NCI-H2171 (cell line): ENCODE results near the gene BMERB1.

Experiments used
- DNase-seq: peaks from one replicate; lab custom pipeline; 2025; lab: John Stamatoyannopoulos, UW

The BMERB1 gene

DNA sequence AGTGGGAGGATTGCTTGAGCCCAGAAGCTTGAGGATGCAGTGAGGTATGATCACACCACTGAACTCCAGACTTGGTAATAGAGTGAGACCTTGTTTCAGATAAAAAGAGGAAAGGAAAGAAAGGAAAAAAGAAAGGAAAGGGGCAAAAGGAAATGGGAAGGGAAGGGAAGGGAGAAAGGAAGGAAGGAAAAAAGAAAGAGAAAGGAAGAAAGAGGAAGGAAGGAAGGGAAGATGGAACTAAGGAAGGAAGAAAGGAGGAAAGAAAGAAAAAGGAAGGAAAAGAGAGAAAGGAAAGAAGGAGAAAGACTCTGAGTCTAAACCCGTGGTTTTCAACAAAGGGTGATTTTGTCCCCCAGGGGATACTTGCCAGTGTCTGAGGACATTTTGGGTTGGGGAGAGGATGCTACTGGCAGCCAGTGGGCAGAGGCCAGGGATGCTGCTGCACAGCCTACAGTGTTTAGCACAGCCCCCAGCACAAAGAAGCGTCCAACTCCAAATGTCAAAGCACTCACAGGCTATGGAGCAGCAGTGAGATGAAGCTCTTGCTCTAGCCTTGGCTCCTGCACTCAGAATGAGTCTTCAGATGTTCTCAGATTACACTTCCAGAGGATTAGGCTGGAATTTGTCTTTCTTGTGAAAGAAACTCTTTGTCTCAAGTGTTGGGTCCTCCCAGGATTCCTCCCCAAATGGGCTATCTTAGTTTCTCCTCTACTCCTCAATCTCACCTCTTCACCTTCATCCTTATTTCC, 64.2 kb downstream of the BMERB1 start:
- DNase-seq: no peak

DNA sequence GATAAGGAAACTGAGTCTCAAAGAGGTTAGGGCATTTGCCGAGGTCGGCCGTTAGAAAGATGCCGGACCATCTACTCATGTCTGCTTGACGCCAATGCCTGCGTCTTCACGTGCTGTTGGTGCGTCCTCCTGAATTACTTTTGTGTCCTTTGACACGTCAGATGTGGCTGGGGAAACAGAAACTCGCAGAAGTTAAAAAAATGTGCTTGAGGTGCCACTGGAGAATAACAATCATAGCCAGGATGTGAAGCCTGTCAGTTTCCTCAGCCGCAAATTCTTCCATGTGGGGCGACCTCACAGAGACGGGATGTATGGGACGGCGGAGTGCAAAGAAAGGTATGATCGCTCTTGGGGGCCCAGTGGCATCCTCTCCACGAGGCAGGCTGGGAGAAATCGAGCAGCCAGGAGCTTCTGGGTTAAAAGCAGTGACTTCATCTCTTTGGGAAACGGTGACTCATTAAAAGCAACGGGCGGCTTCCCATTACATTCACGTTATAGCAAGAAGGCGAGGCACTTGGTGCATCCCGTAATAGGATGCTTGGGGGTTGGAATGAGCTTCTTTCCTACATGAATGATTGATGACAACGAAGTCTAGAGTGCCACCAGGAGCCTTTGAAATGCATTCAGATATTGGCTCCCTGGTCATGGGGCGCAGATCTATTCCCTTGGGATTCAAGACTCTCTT, 67.8 kb downstream of the BMERB1 start:
- DNase-seq: no peak

DNA sequence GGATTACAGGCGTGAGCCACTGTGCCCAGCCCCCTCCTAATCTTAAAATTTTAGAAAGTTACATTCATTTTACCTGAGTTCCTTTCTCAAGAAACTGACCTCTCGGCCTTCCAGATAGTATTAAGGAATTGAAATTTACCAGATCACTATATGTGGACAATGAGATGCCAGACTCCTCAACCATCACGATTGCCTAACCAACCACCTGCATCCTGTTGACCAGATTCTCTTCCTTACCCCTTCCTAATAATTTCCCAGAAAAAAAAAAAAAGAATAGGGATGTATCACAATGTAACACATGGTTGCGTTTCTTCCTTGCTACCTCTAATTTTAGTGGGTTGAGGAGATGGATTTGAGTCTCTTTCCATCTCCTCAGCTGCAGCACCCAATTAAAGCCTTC, 72.1 kb downstream of the BMERB1 start:
- DNase-seq: no peak

DNA sequence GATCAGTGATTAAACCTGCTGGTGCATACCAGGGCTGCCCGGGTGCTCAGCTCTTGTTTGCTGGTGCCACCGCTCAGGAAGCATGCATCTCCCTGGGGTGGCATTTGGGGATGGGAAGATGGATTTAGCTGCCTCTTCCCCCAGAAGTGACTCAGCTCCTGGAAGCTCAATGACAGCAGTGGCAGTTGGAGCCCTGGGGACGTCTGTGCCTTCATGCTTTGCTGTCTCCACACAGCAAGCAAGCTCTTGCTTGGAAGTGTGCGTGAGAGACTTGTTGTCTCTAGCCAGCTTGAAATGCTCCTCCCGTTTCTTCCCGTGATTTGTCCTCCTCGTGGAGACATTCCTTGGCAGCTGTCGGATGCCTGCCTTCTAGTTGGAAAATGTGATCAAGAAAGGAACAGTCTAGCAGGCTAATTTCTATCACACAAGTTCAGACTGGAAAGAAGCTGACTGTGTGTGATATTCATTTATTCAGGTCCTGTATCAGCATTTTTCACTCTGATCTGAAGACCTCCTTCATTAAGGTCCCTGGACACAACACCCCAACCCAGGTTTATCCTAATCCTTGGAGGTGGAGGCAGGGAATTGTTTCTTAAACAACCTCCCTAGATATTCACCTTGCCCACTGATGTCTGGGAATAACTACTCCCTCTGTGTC, 73.0 kb downstream of the BMERB1 start:
- no peak for DNase-seq

DNA sequence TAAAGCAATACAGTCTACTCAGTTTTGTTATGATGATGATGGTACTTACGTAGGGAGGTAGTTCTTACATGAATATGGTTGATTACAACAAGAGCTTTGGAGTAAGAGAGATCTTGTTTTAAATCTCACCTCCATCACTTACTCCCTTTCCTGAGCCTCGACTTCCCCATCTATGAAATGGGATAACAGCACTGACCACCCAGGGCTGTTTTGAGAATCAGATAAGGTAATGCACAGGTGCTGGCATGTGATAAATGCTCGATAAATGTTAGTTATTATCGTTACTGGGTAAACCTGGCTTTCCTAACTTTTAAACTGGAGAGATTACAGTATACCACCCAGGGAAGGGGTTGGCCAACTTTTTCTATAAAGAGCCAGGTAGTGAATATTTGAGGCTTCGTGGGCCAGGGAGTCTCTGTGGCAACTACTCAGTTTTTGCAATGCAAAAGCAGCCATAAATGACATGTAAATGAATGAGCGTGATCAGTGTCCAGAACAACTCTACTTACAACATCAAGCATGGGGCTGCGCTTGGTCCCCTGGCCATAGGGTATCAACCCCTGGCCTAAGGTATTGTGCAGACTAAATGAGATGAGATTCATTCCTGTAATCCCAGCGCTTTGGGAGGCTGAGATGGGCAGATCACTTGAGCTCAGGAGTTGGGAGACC, 73.7 kb downstream of the BMERB1 start:
- DNase-seq: no peak

DNA sequence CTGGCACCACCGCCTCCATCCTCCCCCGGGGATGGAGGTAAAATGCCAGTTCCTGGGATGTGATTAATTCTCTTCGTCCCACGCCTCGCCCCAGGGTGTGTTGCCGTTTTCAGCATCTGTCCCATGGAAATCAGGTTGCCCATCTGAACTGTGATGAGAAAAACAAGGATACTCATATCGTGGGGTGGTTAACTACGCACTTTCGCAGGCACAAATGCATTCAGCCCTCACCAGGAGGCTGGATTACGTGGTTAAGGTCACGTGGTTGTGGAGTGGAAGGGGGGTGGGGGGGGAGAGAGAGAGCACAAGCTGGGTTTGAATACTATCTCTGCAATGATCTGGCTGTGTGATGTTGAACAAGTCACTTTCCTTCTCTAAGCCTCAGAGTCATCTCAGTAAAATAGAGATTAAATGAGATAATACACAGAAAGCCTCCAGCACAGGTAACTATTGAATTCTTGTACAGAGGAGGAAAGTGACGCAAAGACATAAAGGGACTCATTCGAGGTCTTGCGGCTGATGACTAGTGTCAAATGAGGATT, 74.7 kb downstream of the BMERB1 start:
- no peak for DNase-seq

DNA sequence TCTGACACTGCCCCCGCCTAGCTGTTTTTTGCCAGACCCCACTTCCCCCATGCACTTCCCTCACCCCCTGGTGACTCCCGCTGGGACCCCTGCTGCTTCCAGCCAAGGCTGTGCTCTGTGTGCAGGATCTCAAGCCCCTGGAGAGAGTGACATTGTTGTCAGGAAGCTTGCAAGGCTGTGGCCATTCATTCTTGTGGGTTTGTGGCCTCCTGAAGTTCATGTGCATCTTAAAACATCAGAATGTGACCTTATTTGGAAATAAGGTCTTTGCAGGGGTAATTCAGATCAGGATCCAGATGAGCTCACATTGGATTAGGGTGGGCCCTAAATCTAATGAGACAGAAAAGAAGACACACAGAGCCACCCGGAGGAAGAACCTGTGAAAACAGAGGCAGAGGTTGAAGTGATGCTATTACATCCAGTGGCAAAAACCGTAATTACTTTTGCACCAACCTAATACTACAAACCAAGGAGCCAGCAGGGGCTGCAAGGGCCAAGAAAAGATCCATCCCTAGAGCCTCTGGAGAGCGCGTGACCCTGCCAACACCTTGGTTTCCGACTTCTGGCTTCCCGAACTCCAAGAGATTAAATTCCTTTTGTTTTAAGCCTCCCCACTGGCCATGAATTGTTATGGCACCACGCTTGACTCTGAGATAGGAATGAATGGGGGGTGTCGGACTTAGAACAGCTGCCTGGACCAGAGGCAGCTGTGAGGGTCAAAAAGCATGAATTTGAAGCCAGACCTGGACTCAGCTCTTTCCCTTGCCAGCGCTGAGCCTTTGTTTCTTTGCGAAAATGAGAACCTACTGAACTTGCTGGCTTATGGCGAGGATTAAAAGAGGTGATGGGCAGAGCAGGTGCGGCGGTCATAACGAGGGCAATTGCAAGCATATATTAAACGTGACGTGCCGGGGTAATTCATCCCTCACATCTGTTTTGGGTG, 75.5 kb downstream of the BMERB1 start:
- DNase-seq: no peak

DNA sequence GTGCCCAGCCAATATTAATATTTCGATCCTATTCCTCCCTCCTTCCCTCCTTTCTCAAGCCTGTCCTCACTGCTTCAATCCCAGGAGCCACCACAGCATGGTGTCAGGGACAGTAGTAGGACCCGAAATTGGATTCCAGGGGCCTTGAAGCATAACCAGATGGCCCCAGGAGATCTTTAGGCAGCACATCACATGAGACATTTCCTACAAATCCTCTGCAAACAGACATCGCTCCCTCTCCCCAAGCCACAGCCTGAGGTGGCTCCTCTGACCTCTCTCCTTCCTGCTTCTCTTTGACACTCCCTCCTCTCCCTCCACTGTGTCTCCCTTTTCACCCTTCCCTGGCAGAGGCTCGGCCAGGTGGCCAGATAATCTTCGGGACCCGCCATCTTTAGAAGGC, 76.6 kb downstream of the BMERB1 start:
- no peak for DNase-seq

DNA sequence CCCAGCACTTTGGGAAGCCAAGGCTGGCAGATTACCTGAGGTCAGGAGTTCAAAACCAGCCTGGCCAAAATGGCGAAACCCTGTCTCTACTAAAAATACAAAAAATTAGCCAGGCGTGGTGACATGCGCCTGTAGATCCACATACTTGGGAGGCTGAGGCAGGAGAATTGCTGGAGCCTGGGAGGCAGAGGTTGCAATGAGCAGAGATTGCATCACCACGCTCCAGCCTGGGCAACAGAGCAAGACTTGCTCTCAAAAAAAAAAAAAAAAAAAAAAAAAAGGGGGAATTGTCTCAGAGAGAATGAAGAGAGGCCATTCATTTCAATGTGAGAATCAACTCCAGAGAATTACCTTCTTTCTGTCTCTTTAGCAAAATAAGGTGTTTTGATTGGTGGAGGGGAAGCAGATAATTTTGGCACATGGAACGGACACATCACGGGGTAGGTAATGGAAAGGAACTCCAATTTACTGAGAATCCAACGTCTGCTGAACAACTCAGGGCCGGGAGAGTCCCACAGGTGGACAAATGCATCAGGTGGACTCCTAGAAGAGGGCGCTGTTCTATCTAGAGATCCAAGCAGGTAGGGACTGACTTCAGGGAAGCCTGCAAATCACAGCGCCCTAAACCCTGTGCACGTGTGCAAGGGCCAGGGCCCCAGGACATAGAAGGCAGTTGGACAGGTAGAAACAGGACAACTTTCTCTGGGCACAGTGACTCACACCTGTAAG, 77.5 kb downstream of the BMERB1 start:
- no peak for DNase-seq

DNA sequence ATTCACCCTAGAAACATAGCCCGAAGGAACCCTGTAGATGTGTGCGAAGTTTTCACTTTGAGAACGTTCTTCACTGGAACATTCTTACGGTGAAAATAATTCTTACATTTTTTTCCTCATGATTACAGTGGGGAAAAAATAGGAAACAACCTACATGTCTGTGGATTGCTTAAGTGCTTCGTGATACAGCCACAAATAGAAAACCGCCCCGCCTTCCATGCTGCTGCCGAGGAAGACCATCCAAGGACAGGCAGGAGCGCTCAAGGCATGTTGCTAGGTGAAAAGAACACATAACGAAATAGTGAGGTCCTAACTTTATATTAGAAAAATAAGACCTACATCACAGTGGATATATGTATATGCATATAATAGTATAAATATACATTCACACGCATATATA, 78.8 kb downstream of the BMERB1 start:
- no peak for DNase-seq

DNA sequence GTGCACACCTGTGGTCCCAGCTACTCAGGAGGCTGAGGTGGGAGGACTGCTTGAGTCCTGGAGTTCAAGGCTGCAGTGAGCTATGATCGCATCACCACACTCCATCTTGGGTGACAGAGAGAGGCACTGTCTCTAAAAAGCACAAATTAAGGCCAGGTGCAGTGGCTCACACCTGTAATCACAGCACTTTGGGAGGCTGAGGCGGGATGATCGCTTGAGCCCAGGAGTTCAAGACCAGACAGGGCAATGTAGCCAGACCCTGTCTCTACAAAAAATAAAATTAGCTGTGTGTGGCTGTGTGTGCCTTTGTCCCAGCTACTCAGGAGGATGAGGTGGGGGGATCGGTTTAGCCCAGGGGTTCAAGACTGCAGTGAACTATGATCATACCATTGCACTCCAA, 81.6 kb downstream of the BMERB1 start:
- DNase-seq: no peak

DNA sequence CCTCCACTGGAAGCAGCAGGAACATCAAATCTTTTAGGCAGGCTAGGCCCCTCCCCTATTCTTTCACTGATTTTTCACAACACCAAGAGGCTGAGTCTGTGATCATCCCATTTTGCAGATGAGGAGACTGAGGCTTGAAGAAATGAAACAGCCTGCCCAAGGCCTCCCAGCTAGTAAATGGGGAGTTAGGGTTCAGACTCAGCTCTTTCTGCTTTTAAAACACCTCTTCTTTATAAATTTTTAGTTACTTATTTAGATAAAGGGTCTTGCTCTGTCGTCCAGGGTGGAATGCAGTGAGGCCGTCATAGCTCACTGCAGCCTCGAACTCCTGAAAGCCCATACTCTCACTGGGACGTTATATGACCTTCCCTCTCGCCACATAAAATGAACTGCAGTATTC, 82.2 kb downstream of the BMERB1 start:
- DNase-seq: no peak

DNA sequence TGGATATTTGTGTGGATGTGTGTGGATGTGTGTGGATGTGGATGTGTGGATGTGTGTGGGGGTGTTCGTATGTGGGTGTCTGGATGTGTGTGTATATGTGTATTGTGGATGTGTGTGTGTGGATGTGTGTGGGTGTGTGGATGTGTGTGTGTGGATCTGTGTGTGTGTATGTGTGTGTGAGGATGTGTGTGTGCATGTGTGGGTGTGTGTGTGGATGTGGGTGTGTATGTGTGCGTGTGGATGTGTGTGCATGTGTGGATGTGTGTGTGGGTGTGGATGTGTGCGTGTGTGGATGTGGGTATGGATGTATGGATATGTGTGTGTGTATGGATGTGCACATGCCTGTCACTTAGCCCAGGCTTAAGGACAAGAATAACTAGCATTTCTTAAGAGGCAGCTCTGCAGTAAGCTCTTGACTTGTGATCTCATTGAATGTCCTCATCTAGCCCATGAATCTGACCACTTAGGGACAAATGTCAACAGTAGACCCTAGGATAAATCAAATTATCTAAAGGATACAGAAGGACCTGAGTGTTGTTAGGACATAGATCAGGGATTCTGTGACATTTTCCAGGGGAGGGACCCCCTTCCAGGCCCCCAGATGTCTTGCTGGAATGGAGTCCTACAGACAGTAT, 83.5 kb downstream of the BMERB1 start:
- no peak for DNase-seq

DNA sequence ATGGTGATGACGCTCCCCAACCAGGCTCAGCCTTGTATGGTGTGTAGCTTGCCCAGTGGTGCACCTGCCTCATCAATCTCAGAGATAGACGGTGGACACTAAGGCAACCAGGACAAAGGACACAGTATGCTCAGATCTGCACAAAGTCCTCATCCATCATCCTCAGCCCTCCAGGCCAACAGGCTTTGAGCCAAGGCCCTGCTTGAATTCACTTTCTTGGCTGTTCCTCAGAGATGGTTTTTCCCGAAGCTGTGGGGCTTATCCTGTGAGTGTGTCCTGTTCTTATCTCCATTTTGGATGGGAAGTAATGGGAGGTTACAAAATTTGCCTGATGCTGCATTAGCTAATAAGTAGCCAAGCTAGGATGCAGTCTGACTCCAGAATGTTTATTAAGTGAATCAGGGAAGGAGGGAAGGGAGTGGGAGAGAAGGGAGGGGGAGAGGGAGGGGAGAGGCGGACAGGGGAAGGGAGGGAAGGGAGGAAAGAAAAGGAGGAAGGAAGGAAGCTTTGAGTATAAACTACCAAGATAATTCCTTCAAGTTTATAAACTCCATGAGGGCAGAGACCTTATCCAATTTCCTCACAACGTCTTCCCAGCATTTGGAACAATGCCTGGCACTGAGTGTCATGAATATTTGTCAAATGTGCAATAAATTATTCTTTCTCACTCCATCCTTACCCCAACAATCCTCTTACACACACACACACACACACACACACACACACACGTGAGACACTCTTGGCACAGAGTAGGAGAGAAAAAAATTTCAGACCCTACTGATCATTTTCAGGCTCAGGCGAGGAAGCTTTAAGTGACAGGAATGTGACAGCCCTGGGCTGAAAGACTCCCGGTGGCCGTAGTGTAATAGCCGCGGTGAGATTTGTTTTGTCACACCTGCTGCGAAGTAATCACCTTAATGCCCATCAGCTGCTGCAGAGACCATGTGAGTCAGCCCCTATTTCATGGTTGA, 84.3 kb downstream of the BMERB1 start:
- no peak for DNase-seq

DNA sequence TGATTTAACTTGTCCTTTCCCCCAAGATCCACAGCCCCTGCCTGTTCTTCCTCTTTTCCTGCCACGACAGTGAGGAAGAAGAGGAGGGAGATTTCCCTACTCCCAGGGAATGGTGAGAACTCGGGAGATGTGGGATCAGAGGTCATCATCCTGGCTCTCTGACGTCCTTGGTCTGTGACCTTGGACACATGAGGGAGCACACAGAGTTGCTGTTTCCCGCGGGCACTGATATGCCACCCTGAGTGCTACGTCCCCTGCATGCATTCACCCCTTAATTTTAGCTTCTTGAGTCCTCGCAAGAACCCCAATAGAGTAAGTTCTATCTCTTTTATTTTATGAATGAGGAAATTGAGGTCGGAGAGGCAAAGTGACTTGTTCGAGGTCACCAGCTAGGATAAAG, 85.4 kb downstream of the BMERB1 start:
- no peak for DNase-seq

DNA sequence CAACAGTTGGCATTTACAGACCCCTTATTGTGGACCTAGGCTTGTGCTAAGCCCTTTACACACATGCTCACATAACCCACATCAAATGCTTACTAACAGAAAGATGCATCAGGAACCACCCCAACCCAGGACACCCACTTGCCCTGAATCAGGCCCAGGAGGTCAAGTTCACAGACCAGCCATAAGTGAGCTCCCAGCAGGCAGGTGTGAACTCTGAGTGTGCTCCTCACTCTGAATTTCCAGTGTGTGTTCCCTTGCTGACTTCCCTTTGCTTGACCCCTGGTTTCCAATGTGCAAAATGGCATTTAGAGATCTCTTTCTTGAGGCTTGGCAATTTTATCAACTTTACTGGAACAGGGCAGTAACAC, 87.0 kb downstream of the BMERB1 start:
- no peak for DNase-seq

DNA sequence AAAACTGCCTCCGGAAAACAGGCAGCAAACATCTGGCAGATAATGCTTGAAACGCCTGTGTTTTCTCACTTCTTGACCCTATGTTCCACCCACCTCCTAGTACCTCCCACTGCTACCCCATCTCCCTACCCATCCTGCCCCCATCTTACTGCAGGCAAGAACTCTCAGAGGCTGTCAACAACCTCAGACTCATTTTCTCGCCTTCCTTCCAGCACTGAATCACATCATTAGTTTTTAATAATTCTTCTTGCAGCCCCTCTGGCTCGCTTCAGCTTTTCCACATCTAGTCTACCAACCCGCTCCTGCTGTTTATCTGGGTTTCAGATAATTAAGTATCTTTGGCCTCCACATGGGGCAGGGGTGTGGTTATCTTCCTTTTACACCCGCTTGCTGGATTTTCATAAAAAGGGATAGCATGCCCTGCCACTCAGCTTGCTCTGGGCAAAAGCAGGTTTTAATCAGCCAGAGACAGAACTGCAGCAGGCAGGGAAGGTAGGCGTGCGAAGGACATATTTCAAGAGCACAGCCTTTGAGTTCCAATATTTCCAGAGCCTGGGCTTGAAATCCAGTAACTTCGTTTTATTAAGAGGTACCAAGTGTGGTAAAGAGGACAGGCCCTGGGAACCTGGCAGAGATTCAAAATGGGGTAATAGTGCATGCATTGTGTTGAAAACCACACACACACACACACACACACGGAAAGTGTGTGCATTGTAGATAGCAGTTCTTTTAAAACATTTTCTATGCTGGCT, 87.5 kb downstream of the BMERB1 start:
- DNase-seq: no peak

DNA sequence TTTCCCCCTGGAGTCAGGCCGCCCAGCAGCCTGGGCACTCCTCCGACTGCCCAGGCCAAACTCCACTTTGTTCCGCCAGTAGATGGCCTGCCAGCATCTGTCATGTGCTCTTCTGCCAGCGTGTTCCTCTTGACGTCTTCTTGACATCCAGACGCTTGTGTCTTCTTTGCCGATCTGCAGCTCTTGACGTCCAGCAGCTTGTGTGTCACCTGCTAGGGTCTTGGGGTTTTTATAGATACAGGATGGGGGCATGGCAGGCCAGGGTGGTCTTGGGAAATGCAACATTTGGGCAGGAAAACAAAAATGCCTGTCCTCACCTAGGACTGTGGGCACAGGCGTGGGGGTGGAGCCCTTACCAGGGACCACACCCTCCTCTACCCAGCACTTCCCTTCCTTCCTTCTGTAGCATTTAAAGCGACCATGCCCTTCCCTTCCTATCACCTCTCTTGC, 88.7 kb downstream of the BMERB1 start:
- DNase-seq: no peak
